Activated T-cell treated with anti-CD3 and anti-CD28 coated beads for 24 hours (primary cell): ENCODE measurements around the gene NEB.

Source experiments
- DNase-seq: peaks from one replicate; pipeline ENCODE4 v3.0.0-alpha.2; 2020; ENCODE audit warnings: low read depth

The NEB gene, protein sequence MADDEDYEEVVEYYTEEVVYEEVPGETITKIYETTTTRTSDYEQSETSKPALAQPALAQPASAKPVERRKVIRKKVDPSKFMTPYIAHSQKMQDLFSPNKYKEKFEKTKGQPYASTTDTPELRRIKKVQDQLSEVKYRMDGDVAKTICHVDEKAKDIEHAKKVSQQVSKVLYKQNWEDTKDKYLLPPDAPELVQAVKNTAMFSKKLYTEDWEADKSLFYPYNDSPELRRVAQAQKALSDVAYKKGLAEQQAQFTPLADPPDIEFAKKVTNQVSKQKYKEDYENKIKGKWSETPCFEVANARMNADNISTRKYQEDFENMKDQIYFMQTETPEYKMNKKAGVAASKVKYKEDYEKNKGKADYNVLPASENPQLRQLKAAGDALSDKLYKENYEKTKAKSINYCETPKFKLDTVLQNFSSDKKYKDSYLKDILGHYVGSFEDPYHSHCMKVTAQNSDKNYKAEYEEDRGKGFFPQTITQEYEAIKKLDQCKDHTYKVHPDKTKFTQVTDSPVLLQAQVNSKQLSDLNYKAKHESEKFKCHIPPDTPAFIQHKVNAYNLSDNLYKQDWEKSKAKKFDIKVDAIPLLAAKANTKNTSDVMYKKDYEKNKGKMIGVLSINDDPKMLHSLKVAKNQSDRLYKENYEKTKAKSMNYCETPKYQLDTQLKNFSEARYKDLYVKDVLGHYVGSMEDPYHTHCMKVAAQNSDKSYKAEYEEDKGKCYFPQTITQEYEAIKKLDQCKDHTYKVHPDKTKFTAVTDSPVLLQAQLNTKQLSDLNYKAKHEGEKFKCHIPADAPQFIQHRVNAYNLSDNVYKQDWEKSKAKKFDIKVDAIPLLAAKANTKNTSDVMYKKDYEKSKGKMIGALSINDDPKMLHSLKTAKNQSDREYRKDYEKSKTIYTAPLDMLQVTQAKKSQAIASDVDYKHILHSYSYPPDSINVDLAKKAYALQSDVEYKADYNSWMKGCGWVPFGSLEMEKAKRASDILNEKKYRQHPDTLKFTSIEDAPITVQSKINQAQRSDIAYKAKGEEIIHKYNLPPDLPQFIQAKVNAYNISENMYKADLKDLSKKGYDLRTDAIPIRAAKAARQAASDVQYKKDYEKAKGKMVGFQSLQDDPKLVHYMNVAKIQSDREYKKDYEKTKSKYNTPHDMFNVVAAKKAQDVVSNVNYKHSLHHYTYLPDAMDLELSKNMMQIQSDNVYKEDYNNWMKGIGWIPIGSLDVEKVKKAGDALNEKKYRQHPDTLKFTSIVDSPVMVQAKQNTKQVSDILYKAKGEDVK (N-terminal part only)

DNA sequence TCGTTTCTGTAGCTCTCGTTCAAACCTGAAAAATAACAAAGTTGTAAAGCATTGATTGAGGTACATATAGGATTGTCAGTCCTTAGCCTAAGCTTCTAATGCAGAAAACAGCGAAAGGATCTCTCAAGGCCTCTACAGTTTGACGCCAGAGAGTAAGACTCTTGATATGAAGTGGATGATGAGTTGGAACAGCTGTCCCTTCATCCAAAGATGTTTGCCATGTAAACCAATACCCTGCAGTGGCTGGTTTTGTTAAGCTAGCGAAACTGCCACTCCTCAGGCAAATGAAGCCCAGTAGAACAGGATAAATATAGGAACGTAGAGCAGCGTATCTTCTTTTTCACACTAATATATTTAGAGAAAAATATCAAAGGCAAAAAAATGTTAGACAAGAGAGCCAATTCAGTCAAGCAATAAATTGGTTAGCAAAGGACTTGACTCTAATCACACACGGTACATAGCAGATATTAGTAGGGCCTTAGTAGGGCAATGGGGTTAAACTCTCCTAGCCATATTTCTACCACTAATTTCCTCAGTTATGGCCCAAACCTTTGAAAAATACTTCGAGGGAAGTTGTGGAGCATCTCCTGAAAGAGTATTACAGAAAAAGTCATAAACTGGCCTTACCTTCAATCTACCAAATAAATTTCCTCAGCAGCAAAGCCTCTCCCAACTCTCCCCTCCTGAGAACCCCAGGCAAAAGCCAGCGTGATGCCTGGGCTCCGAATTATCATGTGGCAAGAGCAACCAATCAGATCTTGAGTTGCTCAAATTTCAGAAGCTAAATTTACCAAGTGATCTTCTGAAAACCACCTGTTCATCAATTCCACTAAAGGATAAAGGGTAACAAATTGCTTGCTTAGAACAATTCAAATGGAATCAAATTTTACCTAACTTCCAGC lies at the start of gene NEB:
Gene NEB, minus strand, starts transcription at position 706 of the 902 bp plus-strand sequence. CDS start 1,320 bp downstream, outside the sequence.
- DNase-seq = no peak

GRCh38 chr2:151783133-151783520 lies 48.9 kb upstream of the NEB start:
- DNase-seq = no peak

DNA sequence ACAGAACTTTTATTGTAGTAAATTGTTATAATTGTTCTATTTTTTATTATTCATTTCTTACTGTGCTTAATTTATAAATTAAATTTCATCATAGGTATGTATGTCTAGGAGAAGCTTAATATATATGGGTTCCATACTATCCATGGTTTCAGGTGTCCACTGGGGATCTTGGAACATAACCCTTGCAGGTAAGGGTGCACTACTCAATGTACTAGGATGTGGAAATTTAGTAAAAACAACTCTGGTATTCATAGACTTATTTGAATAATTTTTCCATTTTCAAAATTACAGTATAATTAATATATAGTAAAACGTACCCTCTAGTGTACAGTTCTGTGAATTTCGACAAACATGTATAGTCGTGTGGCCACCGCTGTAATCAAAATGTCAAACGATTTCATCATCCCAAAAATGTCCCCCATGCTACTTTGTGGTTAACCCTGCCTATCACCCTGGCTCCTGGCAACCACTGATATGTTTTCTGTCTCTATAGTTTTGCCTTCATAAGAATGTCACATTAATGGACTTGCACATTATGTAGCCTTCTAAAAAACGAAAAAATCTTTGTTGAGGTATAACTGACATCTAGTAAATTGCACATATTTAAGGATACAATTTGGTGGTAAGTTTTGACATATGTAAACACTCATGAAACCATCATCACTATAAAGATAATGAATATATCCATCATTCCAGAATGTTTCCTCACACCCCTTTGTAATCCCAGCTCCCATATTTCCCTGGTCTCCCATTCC lies 48.3 kb upstream of the NEB start:
- no peak for DNase-seq

GRCh38 chr2:151781642-151782041 lies 47.4 kb upstream of the NEB start:
- DNase-seq = no peak

DNA sequence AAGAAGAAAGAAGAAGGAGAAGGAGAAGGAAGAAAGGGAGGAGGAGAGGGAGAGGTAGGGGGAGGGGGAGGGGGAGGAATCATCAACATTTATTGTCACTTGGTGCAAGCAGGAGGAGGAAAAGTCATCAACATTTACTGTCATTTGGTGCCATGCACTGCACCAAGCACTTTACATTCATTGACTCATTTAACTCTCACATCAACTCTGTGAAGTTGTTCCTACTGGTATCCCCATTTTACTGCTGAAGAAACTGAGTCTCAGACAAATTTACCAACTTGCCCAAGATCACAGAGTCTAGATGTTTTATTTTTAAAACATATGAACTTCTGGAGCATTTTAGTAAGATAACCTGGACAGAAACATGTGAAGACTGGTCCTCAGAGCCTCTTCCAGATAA lies 46.7 kb upstream of the NEB start:
- no peak for DNase-seq

GRCh38 chr2:151777935-151778334 lies 43.7 kb upstream of the NEB start:
- DNase-seq = no peak

GRCh38 chr2:151777487-151777886 lies 43.2 kb upstream of the NEB start:
- no peak for DNase-seq

DNA sequence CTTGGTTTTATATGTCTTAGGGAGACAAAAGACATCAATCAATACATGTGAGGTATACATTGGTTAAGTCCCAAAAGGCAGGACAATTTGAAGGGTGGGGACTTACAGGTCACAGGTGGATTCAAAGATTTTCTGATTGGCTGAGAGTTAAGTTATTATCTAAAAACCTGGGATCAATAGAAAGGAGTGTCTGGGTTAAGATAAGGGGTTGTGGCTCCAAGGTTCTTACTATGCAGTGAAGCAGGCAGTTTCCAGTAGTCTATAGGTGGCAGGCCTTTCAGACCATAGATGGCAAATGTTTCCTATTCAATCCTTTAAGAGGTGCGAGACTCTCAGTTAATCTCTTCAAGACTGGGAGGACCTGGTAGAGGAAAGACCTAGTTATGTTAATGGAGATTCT lies 42.1 kb upstream of the NEB start:
- DNase-seq = no peak

- DNase-seq = no peak
Observed at GRCh38 chr2:151775057-151775740, 40.9 kb upstream of the NEB start.

DNA sequence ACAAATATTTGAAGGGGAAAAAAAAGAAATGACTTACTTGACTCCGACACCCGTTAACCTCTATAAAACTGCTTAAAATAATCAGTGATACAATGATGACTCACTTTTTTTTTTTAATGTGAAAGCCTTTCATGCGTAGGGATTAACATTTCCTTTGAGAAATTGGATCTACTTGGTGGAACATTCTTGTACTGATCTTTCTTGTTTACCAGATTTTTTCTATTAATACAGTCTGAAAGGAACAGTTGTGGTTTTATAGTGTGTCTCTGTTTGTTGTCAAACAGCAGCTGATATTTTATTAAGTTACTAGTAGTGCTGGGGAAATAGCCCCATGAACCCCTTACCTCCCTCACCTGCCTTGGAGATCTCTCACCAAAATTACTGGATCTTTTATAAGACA lies 40.2 kb upstream of the NEB start:
- DNase-seq = no peak

DNA sequence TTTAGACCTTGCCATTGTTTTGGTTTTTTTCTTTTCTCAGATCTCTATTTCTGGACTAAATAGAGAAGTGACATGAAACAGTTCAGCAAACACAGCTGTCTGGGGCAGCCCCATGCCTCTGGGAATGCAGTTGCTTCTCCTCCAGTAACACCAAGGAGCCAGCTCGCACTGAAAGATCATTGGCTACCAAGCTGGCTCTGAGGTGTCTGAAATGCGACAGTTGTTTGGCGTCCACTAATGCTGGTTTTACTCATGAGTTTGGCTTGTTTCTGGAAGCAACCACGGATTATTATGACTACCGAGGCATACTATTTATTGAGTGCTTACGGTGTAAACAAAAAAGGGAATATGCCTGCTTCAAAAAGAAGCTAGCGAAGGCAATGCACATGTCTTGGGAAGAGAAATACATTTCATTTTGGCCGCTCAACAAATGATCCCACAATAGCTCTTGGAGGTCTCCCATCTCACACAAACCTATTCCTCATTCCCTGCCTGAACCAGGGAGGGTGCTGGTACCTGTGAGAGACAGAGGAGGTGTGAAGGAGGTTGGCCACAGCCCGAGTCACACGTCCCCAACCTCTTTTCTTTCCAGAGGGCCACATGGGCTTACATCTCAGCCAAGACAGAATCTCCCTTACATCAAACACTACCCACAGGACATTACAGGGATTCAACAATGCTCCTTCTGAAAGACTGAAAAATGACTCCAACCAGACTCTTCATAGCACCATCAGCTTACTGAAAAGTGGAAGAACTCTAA lies 37.5 kb upstream of the NEB start:
- no peak for DNase-seq

DNA sequence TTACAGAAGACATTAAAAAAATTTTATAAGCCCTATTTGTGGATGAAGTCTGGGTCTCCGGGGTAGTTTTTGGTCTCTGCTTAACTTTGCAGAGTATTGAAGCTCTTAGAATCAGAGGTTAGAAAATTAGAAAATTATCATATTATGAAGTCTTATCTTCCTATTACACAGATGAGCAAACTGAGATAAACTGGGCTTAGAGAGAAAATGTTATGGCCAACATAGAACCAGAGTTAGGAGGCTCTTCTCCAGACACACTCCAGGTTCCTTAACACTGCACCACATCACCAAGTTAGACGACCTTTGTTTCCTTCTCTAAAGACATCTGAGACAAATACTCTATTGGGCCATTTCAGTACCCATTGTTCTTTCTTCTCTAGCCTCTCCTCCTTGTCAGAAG lies 36.7 kb upstream of the NEB start:
- DNase-seq = no peak

GRCh38 chr2:151769606-151770005 lies 35.3 kb upstream of the NEB start:
- no peak for DNase-seq

DNA sequence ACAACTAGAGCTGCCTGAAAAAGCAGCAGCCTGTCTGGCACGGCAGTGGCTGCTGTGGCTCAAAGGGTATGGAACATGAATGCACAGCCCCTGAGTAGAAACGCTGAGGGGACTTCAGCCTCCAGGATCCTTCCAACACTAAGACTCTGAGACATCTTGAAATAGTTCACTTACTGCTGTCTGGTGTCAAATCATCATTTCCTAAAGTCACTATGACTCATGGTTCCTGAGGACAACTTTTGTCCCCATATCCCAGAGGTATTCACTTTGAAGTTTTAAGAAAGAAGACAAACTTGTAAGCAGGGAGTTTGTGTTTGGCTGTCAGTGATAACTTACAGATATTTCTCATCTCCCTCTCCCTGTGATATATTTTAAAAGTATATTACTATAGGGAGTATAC lies 33.3 kb upstream of the NEB start:
- no peak for DNase-seq

- DNase-seq = no peak
Observed at GRCh38 chr2:151766437-151767153, 32.3 kb upstream of the NEB start.

GRCh38 chr2:151765760-151766410 lies 31.6 kb upstream of the NEB start:
- DNase-seq = no peak

DNA sequence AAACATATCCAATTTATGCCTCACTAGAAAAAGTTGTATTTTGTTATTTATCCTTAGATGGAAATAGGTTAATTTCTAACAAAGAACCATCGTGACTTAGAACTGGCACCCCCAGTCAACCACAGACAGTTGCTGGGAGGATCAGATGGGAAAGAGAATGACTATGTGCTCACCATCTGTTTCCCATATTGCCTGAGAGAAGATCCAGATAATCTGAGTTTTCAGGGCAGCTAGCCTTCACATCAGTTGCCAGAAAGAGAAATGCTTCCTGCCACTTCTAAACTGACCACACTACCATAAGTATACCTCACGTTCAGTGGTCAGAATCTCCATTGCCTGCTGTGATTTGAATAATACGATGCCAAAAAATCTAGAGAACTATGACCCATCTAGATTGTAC lies 28.4 kb upstream of the NEB start:
- no peak for DNase-seq

- DNase-seq = no peak
Observed at GRCh38 chr2:151761687-151762086, 27.4 kb upstream of the NEB start.
